Osteoblast (primary cell): Measurements from ENCODE around the gene KCNS3. TPM values are rescaled to one million over a fixed set of nuclear protein-coding genes. Genes with fewer than 3 reads are reported as not detected.

Experiments used
- DNase-seq: peaks from one replicate; pipeline ENCODE4 v3.0.0; 2011; ENCODE audit warnings: low spot score, mixed read lengths; ENCODE audit not compliant: insufficient read length; ENCODE audit errors: missing footprints
- H2AFZ ChIP-seq: 2 replicates; pipeline ENCODE4 v1.6.0; 2011; ENCODE audit warnings: mild to moderate bottlenecking, low read length
- H3K27ac ChIP-seq: 2 replicates; pipeline ENCODE4 v1.5.1; 2011; ENCODE audit warnings: mild to moderate bottlenecking, low read depth, low read length, moderate library complexity
- H3K27me3 ChIP-seq: 2 replicates; pipeline ENCODE4 v1.6.0; 2012; ENCODE audit warnings: mild to moderate bottlenecking, control low read depth, inconsistent platforms, low read length, moderate library complexity; ENCODE audit not compliant: insufficient read depth
- H3K36me3 ChIP-seq: 2 replicates; pipeline ENCODE4 v1.5.1; 2011; ENCODE audit warnings: mild to moderate bottlenecking, low read length, control low read depth, moderate library complexity; ENCODE audit not compliant: insufficient read depth
- H3K4me1 ChIP-seq: 2 replicates; pipeline ENCODE4 v1.5.1; 2011; ENCODE audit warnings: mild to moderate bottlenecking, low read length, control low read depth, moderate library complexity; ENCODE audit not compliant: insufficient read depth
- H3K4me2 ChIP-seq: 2 replicates; pipeline ENCODE4 v1.6.0; 2011; ENCODE audit warnings: mild to moderate bottlenecking, low read length; ENCODE audit not compliant: insufficient read depth
- H3K4me3 ChIP-seq: fragments of 200-600 bp; sonication (generic); 3 replicates; pipeline ENCODE4 v1.5.1; 2012; ENCODE audit warnings: mild to moderate bottlenecking, low read length, inconsistent platforms; ENCODE audit not compliant: insufficient read depth
- H3K79me2 ChIP-seq: 2 replicates; pipeline ENCODE4 v1.6.0; 2012; ENCODE audit warnings: mild to moderate bottlenecking, low read length, control low read depth, inconsistent platforms; ENCODE audit not compliant: insufficient read depth
- H3K9me3 ChIP-seq: 2 replicates; pipeline ENCODE4 v1.5.1; 2011; ENCODE audit warnings: low read depth, low read length, control low read depth
- H4K20me1 ChIP-seq: 2 replicates; pipeline ENCODE4 v1.6.0; 2012; ENCODE audit warnings: mild to moderate bottlenecking, low read length, control low read depth; ENCODE audit not compliant: insufficient read depth
- CTCF ChIP-seq: IDR thresholded peaks from 2 replicates; pipeline ENCODE4 v1.5.1; 2011; ENCODE audit warnings: mild to moderate bottlenecking, low read depth, low read length, moderate library complexity; ENCODE audit errors: extremely low read depth
- total RNA-seq: library from RNA; depleted of rRNA; stranded (reverse); fragments of >200 nt; gene quantifications from 2 replicates; pipeline ENCODE4 v1.2.3, GENCODE V29; 2012

KCNS3 gene
- total RNA-seq, 1 donor: 1.8 TPM

GRCh38 chr2:17864676-17865075 lies 13.8 kb upstream of the KCNS3 start:
- Histone ChIP-seq H3K36me3 (no peaks in the 10 kb centered on the region), H3K79me2 (no peaks in the 10 kb centered on the region), H3K9me3 (no peaks in the 10 kb centered on the region), H3K27me3 (no peaks in the 10 kb centered on the region), H3K4me2 (no peak overlapping the region), H2AFZ (no peak overlapping the region), H3K4me1 (no peaks in the 10 kb centered on the region), H3K4me3 (no peak overlapping the region), H4K20me1 (no peaks in the 10 kb centered on the region), H3K27ac (no peak overlapping the region)
- DNase-seq: no peak
- TF ChIP-seq CTCF: no peak

GRCh38 chr2:17867133-17867532 lies 11.3 kb upstream of the KCNS3 start:
- no peak overlapping the region for H3K4me2 ChIP-seq
- H2AFZ ChIP-seq: no peak overlapping the region
- DNase-seq: no peak
- H3K36me3 ChIP-seq: no peaks in the 10 kb centered on the region
- H3K4me1 ChIP-seq: no peaks in the 10 kb centered on the region
- H3K27me3 ChIP-seq: peaks cover 2% of the 10 kb centered on the region
- no peak for TF ChIP-seq CTCF
- no peaks in the 10 kb centered on the region for H3K79me2 ChIP-seq
- H3K27ac ChIP-seq: no peak overlapping the region
- H4K20me1 ChIP-seq: no peaks in the 10 kb centered on the region
- no peak overlapping the region for H3K4me3 ChIP-seq
- no peaks in the 10 kb centered on the region for H3K9me3 ChIP-seq

- no peaks in the 10 kb centered on the region for H4K20me1 ChIP-seq
- no peak for TF ChIP-seq CTCF
- no peaks in the 10 kb centered on the region for H3K4me1 ChIP-seq
- no peak overlapping the region for H2AFZ ChIP-seq
- no peak overlapping the region for H3K4me2 ChIP-seq
- H3K27me3 ChIP-seq: peaks cover 2% of the 10 kb centered on the region
- H3K9me3 ChIP-seq: no peaks in the 10 kb centered on the region
- no peak overlapping the region for H3K27ac ChIP-seq
- no peak overlapping the region for H3K4me3 ChIP-seq
- DNase-seq: peak; percentile 71
- no peaks in the 10 kb centered on the region for H3K36me3 ChIP-seq
- no peaks in the 10 kb centered on the region for H3K79me2 ChIP-seq
Observed at GRCh38 chr2:17869128-17869527, 9.3 kb upstream of the KCNS3 start.

- Histone ChIP-seq H3K4me3 (no peak overlapping the region), H3K27me3 (peaks cover 17% of the 10 kb centered on the region), H2AFZ (no peak overlapping the region), H3K4me1 (no peaks in the 10 kb centered on the region), H3K79me2 (no peaks in the 10 kb centered on the region), H3K9me3 (no peaks in the 10 kb centered on the region), H3K27ac (no peak overlapping the region), H4K20me1 (no peaks in the 10 kb centered on the region), H3K4me2 (no peak overlapping the region), H3K36me3 (no peaks in the 10 kb centered on the region)
- DNase-seq: peak; percentile 63
- no peak for TF ChIP-seq CTCF
Observed at GRCh38 chr2:17871639-17872038, 6.8 kb upstream of the KCNS3 start.
